B cell (primary cell): Measurements from ENCODE around the gene SRSF10. TPM values are rescaled to one million over a fixed set of nuclear protein-coding genes. Genes with fewer than 3 reads are reported as not detected.

Experiments
- ATAC-seq: fragments of 200-7000 bp; cut with Tn5 transposase; one replicate; pipeline ENCODE4 v1.10.0; 2021; ENCODE audit warnings: low read depth, mild to moderate bottlenecking, moderate number of reproducible peaks, moderate library complexity
- CTCF ChIA-PET: fragments of 350-600 bp; sonication (Branson Sonifier 250); formaldehyde crosslinking; loops from one replicate; lab custom pipeline; 2021; ENCODE audit warnings: antibody characterized with exemption, inconsistent platforms; lab: Charles Lee
- POLR2A ChIA-PET: fragments of 350-600 bp; sonication (Branson Sonifier 250); formaldehyde crosslinking; loops from one replicate; lab custom pipeline; 2021; ENCODE audit warnings: antibody characterized with exemption; lab: Charles Lee
- DNase-seq: peaks from one replicate; pipeline ENCODE4 v3.0.0; 2013
- H2AFZ ChIP-seq: 2 replicates; pipeline ENCODE4 v1.6.1; 2012; ENCODE audit warnings: mild to moderate bottlenecking, low read depth, low read length; ENCODE audit not compliant: insufficient read depth, poor library complexity, severe bottlenecking
- H3K27ac ChIP-seq, 2 donors: 1 replicate in 1 of 2; 2 replicates in 1 of 2; pipeline ENCODE4 v1.5.1; 2012 to 2013; ENCODE audit warnings: low read length in 2 of 2, mild to moderate bottlenecking in 2 of 2, moderate library complexity in 1 of 2
- H3K27me3 ChIP-seq, 4 experiments: fragments of 200-600 bp in 1 of 4; sonication (generic) in 1 of 4; replicated peaks in 1 of 4; 1 replicate in 2 of 4; 2 replicates in 2 of 4; pipeline versions ENCODE4 v1.6.1 to v1.7.0; 2013 to 2016; ENCODE audit warnings: low read length in 3 of 4, mild to moderate bottlenecking in 2 of 4, mixed read lengths in 1 of 4, moderate library complexity in 1 of 4; ENCODE audit not compliant: insufficient read depth in 4 of 4, control insufficient read depth in 3 of 4; ENCODE audit errors: control extremely low read depth in 1 of 4
- H3K36me3 ChIP-seq, 2 experiments: replicated peaks in 1 of 2; 1 replicate in 1 of 2; 2 replicates in 1 of 2; pipeline versions ENCODE4 v1.6.1 to v1.7.1; 2013; ENCODE audit warnings: low read length in 1 of 2; ENCODE audit not compliant: insufficient read depth in 2 of 2, control insufficient read depth in 1 of 2; ENCODE audit errors: control extremely low read depth in 1 of 2, extremely low read depth in 1 of 2
- H3K4me1 ChIP-seq, 2 donors: fragments of 200-600 bp in 1 of 2; sonication (generic) in 1 of 2; 1 replicate in 1 of 2; 2 replicates in 1 of 2; pipeline versions ENCODE4 v1.5.1 to v1.6.1; 2013 to 2017; ENCODE audit warnings: low read length in 2 of 2; ENCODE audit not compliant: control insufficient read depth in 2 of 2, insufficient read depth in 2 of 2
- H3K4me2 ChIP-seq: replicated peaks from 2 replicates; pipeline ENCODE3; 2012; ENCODE audit warnings: mild to moderate bottlenecking, low read depth, low read length; ENCODE audit not compliant: poor library complexity, severe bottlenecking
- H3K4me3 ChIP-seq, 5 experiments: fragments of 200-600 bp in 1 of 5; sonication (generic) in 1 of 5; 1 replicate in 3 of 5; 2 replicates in 2 of 5; pipeline versions ENCODE4 v1.5.1 to v1.7.0; 2011 to 2016; ENCODE audit warnings: low read length in 4 of 5, mild to moderate bottlenecking in 4 of 5, low read depth in 2 of 5, control low read depth in 1 of 5, moderate library complexity in 1 of 5; ENCODE audit not compliant: insufficient read depth in 1 of 5; ENCODE audit errors: control extremely low read depth in 1 of 5, extremely low read depth in 1 of 5
- H3K79me2 ChIP-seq: fragments of 200-600 bp; sonication (generic); one replicate; pipeline ENCODE4 v1.6.0; 2016; ENCODE audit warnings: low read length; ENCODE audit not compliant: control insufficient read depth, insufficient read depth
- H3K9ac ChIP-seq: fragments of 200-600 bp; sonication (generic); 2 replicates; pipeline ENCODE4 v1.6.1; 2017; ENCODE audit warnings: mild to moderate bottlenecking, low read length, moderate library complexity
- H3K9me3 ChIP-seq, 3 donors: one replicate each; pipeline versions ENCODE4 v1.6.1 to v1.7.1; 2013; ENCODE audit warnings: low read length in 2 of 3; ENCODE audit not compliant: control insufficient read depth in 2 of 3, insufficient read depth in 1 of 3; ENCODE audit errors: control extremely low read depth in 1 of 3
- H4K20me1 ChIP-seq: 2 replicates; pipeline ENCODE4 v1.6.0; 2012; ENCODE audit warnings: mild to moderate bottlenecking, low read length; ENCODE audit not compliant: insufficient read depth, control insufficient read depth, poor library complexity, severe bottlenecking
- H3K27ac Mint-ChIP-seq: one replicate; pipeline ENCODE4 v1.8.0; 2021; ENCODE audit warnings: mixed read lengths
- H3K27me3 Mint-ChIP-seq: one replicate; pipeline ENCODE4 v1.8.0; 2021; ENCODE audit warnings: mixed read lengths
- H3K4me1 Mint-ChIP-seq: one replicate; pipeline ENCODE4 v1.8.0; 2021; ENCODE audit warnings: mixed read lengths
- H3K4me3 Mint-ChIP-seq: one replicate; pipeline ENCODE4 v1.8.0; 2021; ENCODE audit warnings: mixed read lengths
- H3K9me3 Mint-ChIP-seq: one replicate; pipeline ENCODE4 v1.8.0; 2022; ENCODE audit warnings: mixed read lengths; ENCODE audit not compliant: insufficient read depth
- CTCF ChIP-seq: fragments of 200-600 bp; IDR thresholded peaks from one replicate; pipeline ENCODE4 v1.8.0; 2022; ENCODE audit warnings: antibody characterized with exemption, mild to moderate bottlenecking
- EZH2 ChIP-seq: IDR thresholded peaks from 2 replicates; pipeline ENCODE4 v1.6.1; 2012; ENCODE audit warnings: borderline replicate concordance, low read depth, mild to moderate bottlenecking, moderate library complexity, low read length; ENCODE audit not compliant: insufficient read depth, poor library complexity, severe bottlenecking
- WGBS: methylation state at CpG from one replicate; pipeline ENCODE4 v1.1.5; 2013; ENCODE audit warnings: missing lambda C conversion rate; ENCODE audit not compliant: insufficient coverage; 5-methylcytosine and 5-hydroxymethylcytosine counted together
- intact Hi-C: fragments of 100-400 bp; cut with micrococcal nuclease; formaldehyde crosslinking; loops from one replicate; pipeline ENCODE4 v1.10.0; 2022
- polyA minus RNA-seq: library from RNA; depleted of rRNA, polyadenylated mRNA; stranded (reverse); fragments of >200 nt; gene quantifications from 2 replicates; pipeline ENCODE4 v1.2.3, GENCODE V29; 2012
- polyA plus RNA-seq: library from polyadenylated mRNA; depleted of rRNA; stranded (reverse); fragments of >200 nt; gene quantifications from 2 replicates; pipeline ENCODE4 v1.2.3, GENCODE V29; 2012
- total RNA-seq, 2 donors: library from RNA; stranded (reverse); fragments of 120-200 nt in 1 of 2; gene quantifications; 1 replicate in 1 of 2; 2 replicates in 1 of 2; pipeline versions ENCODE4 v1.2.3 to v1.2.4, GENCODE V29; 2013 to 2022

The SRSF10 gene
- total RNA-seq (213 and 223 TPM in 2 replicates), polyA plus RNA-seq (98.6 and 231 TPM in 2 replicates), polyA minus RNA-seq (79.6 and 135 TPM in 2 replicates)
- total RNA-seq (2013): 169 TPM

GRCh38 chr1:23979881-23980727 is at the start of gene SRSF10:
TSS of gene SRSF10 (minus strand) at chr1:23980327. CDS start at chr1:23980255, 72 bp downstream.
- peak within 1 kb of the TSS; percentile 95 for H3K27ac Mint-ChIP-seq
- POLR2A ChIA-PET: interaction anchor here (0.6 to 2.0 kb wide), 7 partner anchors 11 to 612 kb away, joined by 3 to 25 read pairs (median 4); partner anchors contain the start of genes CNR2 and PNRC2
- Histone ChIP-seq H3K9me3 (no peaks in the 10 kb centered on the region), H3K79me2 (peaks cover 49% of the 10 kb centered on the region), H3K9ac (peak within 1 kb of the TSS; percentile 94), H3K36me3 (peaks cover 6 to 7% of the 10 kb centered on the region in 2 experiments), H3K27ac (peak within 1 kb of the TSS; percentile 97), H3K4me3 (peak within 1 kb of the TSS; percentile 84 to 96 (median 89)), H3K4me1 (peaks cover 32 to 41% of the 10 kb centered on the region in 2 donors), H3K4me2 (peak within 1 kb of the TSS; percentile 90), H4K20me1 (peaks cover 42% of the 10 kb centered on the region), H2AFZ (peak within 1 kb of the TSS; percentile 82), H3K27me3 (no peaks in the 10 kb centered on the region)
- DNase-seq (peak; percentile 100), ATAC-seq (peak; percentile 96)
- peak; percentile 42 for TF ChIP-seq CTCF
- TF ChIP-seq EZH2: no peak
- peaks cover 49% of the 10 kb centered on the region for H3K4me1 Mint-ChIP-seq
- no peaks in the 10 kb centered on the region for H3K27me3 Mint-ChIP-seq
- H3K4me3 Mint-ChIP-seq: peak within 1 kb of the TSS; percentile 91
- under 1% methylated on average over 81 of the region's 84 CpGs for WGBS
- intact Hi-C loops: loop anchor here (1.0 to 5.0 kb wide), 4 partner anchors 21 to 662 kb away; partner anchors contain the start of genes GALE, HMGCL, PNRC2 and SRRM1
- H3K9me3 Mint-ChIP-seq: no peaks in the 10 kb centered on the region
- CTCF ChIA-PET: interaction anchor here (1.1 to 2.7 kb wide), 3 partner anchors 20 to 170 kb away, joined by 3 to 10 read pairs (median 8); partner anchors contain the start of gene PNRC2
